ENCODE measurements around the gene TMEM131L. TPM values are rescaled to one million over a fixed set of nuclear protein-coding genes. Genes with fewer than 3 reads are reported as not detected.

Gene TMEM131L
- total and polyA plus RNA-seq, 3 donors from 2014 or later, result 9.1 to 15.0 (median 12.6) TPM

- Histone ChIP-seq H3K4me3 (no peak overlapping the region), H3K27me3 (no peaks in the 10 kb centered on the region), H3K36me3 (ENCODE audit: low read depth, missing control alignments) (no peaks in the 10 kb centered on the region), H3K27ac (no peak overlapping the region), H3K4me1 (no peaks in the 10 kb centered on the region), H3K9me3 (no peaks in the 10 kb centered on the region)
- intact Hi-C loops (cut with DNase I; ENCODE audit: low total_unique reads), result no loop called here
- no peak for DNase-seq
- no peak for TF ChIP-seq POLR2A (IDR thresholded peaks at IDR 0.05)
- TF ChIP-seq, protein P1, sequence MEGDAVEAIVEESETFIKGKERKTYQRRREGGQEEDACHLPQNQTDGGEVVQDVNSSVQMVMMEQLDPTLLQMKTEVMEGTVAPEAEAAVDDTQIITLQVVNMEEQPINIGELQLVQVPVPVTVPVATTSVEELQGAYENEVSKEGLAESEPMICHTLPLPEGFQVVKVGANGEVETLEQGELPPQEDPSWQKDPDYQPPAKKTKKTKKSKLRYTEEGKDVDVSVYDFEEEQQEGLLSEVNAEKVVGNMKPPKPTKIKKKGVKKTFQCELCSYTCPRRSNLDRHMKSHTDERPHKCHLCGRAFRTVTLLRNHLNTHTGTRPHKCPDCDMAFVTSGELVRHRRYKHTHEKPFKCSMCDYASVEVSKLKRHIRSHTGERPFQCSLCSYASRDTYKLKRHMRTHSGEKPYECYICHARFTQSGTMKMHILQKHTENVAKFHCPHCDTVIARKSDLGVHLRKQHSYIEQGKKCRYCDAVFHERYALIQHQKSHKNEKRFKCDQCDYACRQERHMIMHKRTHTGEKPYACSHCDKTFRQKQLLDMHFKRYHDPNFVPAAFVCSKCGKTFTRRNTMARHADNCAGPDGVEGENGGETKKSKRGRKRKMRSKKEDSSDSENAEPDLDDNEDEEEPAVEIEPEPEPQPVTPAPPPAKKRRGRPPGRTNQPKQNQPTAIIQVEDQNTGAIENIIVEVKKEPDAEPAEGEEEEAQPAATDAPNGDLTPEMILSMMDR (IDR thresholded peaks at IDR 0.05), result no peak
- WGBS, 2 donors, result 76 to 84% methylated on average over 5 of the region's 5 CpGs
These were observed 57.1 kb downstream of the TMEM131L start for GRCh38 chr4:153523164-153523796.

- no peak for TF ChIP-seq POLR2A (IDR thresholded peaks at IDR 0.05)
- TF ChIP-seq, protein P1 (IDR thresholded peaks at IDR 0.05), result no peak
- no peaks in the 10 kb centered on the region for H3K27me3 ChIP-seq
- H3K4me3 ChIP-seq, result no peak overlapping the region
- no peaks in the 10 kb centered on the region for H3K9me3 ChIP-seq
- H3K27ac ChIP-seq, result peak overlapping the region in 1 of 2 donors; percentile 32
- intact Hi-C loops (cut with DNase I; ENCODE audit: low total_unique reads), result no loop called here
- H3K36me3 ChIP-seq (ENCODE audit: low read depth, missing control alignments), result no peaks in the 10 kb centered on the region
- H3K4me1 ChIP-seq, result peaks cover 3% of the 10 kb centered on the region
- WGBS, 2 donors, result 32 to 45% methylated on average over 4 of the region's 4 CpGs
- DNase-seq, result no peak
These were observed 57.8 kb downstream of the TMEM131L start for GRCh38 chr4:153523941-153524386.

- DNase-seq, result no peak
- Histone ChIP-seq H3K27me3 (no peaks in the 10 kb centered on the region), H3K36me3 (ENCODE audit: low read depth, missing control alignments) (no peaks in the 10 kb centered on the region), H3K4me3 (no peak overlapping the region), H3K27ac (peak overlapping the region in 1 of 2 donors; percentile 32), H3K4me1 (peaks cover 9% of the 10 kb centered on the region), H3K9me3 (no peaks in the 10 kb centered on the region)
- TF ChIP-seq, protein P1 (IDR thresholded peaks at IDR 0.05), result no peak
- no peak for TF ChIP-seq POLR2A (IDR thresholded peaks at IDR 0.05)
- intact Hi-C loops (cut with DNase I; ENCODE audit: low total_unique reads), result no loop called here
- 83 to 85% methylated on average over 4 of the region's 4 CpGs for WGBS, 2 donors
These were observed 58.5 kb downstream of the TMEM131L start for GRCh38 chr4:153524682-153525081.

DNA sequence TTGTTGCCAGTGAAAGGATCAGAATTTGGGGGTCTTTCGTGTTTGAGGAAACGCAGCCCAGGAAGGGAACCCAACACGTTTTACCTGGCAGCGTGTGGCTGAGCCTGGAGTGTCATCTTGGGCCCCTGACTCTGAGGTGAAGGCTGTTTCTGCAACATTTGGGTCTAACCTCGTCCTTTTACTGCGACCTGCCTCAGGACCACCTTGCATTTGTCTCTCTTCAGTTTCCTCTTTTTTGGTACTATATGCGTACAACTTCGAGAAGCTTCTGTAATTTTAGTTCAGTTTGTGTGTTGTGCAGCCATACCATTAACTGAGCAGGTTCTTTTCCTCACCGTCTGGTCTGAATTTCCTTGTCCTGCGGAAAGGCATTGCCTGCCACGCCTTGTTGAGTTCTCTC is 61.5 kb downstream of the TMEM131L start:
- peaks cover 13% of the 10 kb centered on the region for H3K4me1 ChIP-seq
- WGBS, 2 donors, result 92 to 94% methylated on average over 11 of the region's 11 CpGs
- DNase-seq, result no peak
- no peak overlapping the region for H3K4me3 ChIP-seq
- H3K27ac ChIP-seq, result no peak overlapping the region
- no peaks in the 10 kb centered on the region for H3K36me3 ChIP-seq (ENCODE audit: low read depth, missing control alignments)
- intact Hi-C loops (cut with DNase I; ENCODE audit: low total_unique reads), result no loop called here
- H3K9me3 ChIP-seq, result no peaks in the 10 kb centered on the region
- no peaks in the 10 kb centered on the region for H3K27me3 ChIP-seq
- no peak for TF ChIP-seq POLR2A (IDR thresholded peaks at IDR 0.05)
- TF ChIP-seq, protein P1 (IDR thresholded peaks at IDR 0.05), result no peak

All from testis (tissue), 3 donors.